B cell (primary cell): ENCODE results near the gene POC1B.

Experiments used
- CTCF ChIP-seq: fragments of 200-600 bp; IDR thresholded peaks from one replicate; pipeline ENCODE4 v1.8.0; 2022; ENCODE audit warnings: antibody characterized with exemption, mild to moderate bottlenecking
- EZH2 ChIP-seq: IDR thresholded peaks from 2 replicates; pipeline ENCODE4 v1.6.1; 2012; ENCODE audit warnings: borderline replicate concordance, low read depth, mild to moderate bottlenecking, moderate library complexity, low read length; ENCODE audit not compliant: insufficient read depth, poor library complexity, severe bottlenecking

- TF ChIP-seq CTCF = peak; percentile 95
- TF ChIP-seq EZH2 = no peak
Observed at GRCh38 chr12:89542912-89543592, 17.2 kb upstream of the POC1B start.
